T-helper 17 cell (primary cell): ENCODE results near the gene MACROD2. TPM values are rescaled to one million over a fixed set of nuclear protein-coding genes. Genes with fewer than 3 reads are reported as not detected.
"Not testable (repeated sequence)": the region's sequence is repeated elsewhere in the genome, so short reads cannot be mapped to it uniquely, and the experiment has no call there.

Experiments
- ATAC-seq: fragments of 150-1000 bp; cut with Tn5 transposase; 2 replicates; pipeline ENCODE4 v1.10.0; 2021; ENCODE audit warnings: mild to moderate bottlenecking, moderate library complexity
- DNase-seq, 3 donors: peaks; one replicate each; pipeline versions ENCODE4 v3.0.0 to v3.0.0-alpha.2; 2020 to 2021
- H3K9me3 ChIP-seq: one replicate; pipeline ENCODE4 v1.7.0; 2013; ENCODE audit warnings: low read length, mild to moderate bottlenecking; ENCODE audit not compliant: control insufficient read depth, poor library complexity, severe bottlenecking
- H3K27ac Mint-ChIP-seq: one replicate; pipeline ENCODE4 v1.8.0; 2022; ENCODE audit warnings: mild to moderate bottlenecking, moderate library complexity, mixed read lengths
- H3K27me3 Mint-ChIP-seq: one replicate; pipeline ENCODE4 v1.8.0; 2022; ENCODE audit warnings: mixed read lengths
- H3K36me3 Mint-ChIP-seq: one replicate; pipeline ENCODE4 v1.8.0; 2022; ENCODE audit warnings: low read depth, mixed read lengths
- H3K4me1 Mint-ChIP-seq: one replicate; pipeline ENCODE4 v1.8.0; 2022; ENCODE audit warnings: mild to moderate bottlenecking, mixed read lengths
- H3K4me3 Mint-ChIP-seq: one replicate; pipeline ENCODE4 v1.8.0; 2022; ENCODE audit warnings: mild to moderate bottlenecking, moderate library complexity, mixed read lengths
- total RNA-seq, 4 donors: library from RNA in 2 of 4; stranded (reverse) in 2 of 4; gene quantifications; one replicate each; pipeline ENCODE4 v1.2.3 and lab custom pipeline; 2022 to 2026

MACROD2 gene
- total RNA-seq, 2 donors from 2014 or later: 0.85 TPM; not detected in 1

DNA sequence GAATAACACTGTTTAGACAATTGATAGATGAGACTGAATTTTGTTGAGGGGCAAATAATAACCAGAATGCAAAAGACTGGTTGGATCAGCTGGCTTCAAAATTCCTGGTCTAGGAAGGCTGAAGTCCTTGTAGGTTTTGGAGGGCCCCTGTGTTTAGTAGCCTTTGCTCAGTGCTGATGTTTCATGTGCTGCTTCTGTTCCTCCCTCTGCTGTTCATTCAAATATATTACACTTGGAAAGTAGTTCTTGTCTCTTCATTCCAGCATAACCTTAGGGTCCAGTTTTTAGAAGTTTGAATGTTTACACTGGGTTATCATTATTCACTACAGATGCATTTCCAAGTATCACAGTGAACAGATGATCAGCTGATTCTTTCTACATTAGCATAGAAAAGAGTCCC is 269.6 kb downstream of the MACROD2 start:
- Mint-ChIP-seq H3K4me3 (no peak overlapping the region), H3K4me1 (no peaks in the 10 kb centered on the region), H3K27me3 (no peaks in the 10 kb centered on the region), H3K36me3 (no peaks in the 10 kb centered on the region), H3K27ac (no peak overlapping the region)
- no peak for ATAC-seq
- no peaks in the 10 kb centered on the region for H3K9me3 ChIP-seq
- no peak for DNase-seq

DNA sequence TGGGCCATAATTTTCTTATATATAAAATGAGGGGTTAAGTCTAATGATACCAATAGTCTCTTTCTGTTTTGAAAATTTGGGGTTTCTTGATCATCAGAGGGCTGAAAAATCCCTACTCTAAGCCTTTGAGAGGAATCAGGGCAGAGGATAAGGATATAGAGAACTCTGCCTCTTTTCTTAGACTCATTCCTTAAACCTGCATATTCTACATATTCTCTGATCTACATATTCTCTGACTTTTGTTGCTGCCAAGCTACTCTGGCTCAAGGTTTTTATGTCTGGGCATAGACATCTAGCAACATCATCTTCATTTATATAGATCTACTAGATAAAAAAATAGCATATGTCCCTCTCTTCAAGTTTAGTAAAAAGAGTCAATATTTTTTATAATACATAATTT is 270.9 kb downstream of the MACROD2 start:
- no peaks in the 10 kb centered on the region for H3K9me3 ChIP-seq
- no peaks in the 10 kb centered on the region for H3K27me3 Mint-ChIP-seq
- ATAC-seq (no peak), DNase-seq (no peak)
- no peaks in the 10 kb centered on the region for H3K4me1 Mint-ChIP-seq
- no peak overlapping the region for H3K27ac Mint-ChIP-seq
- H3K4me3 Mint-ChIP-seq: no peak overlapping the region
- no peaks in the 10 kb centered on the region for H3K36me3 Mint-ChIP-seq

DNA sequence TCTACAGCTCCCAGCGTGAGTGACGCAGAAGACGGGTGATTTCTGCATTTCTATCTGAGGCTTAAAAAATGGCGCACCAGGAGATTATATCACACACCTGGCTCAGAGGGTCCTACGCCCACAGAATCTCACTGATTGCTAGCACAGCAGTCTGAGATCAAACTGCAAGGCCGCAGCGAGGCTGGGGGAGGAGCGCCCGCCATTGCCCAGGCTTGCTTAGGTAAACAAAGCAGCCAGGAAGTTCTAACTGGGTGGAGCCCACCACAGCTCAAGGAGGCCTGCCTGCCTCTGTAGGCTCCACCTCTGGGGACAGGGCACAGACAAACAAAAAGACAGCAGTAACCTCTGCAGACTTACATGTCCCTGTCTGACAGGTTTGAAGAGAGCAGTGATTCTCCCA is 275.4 kb downstream of the MACROD2 start:
- not testable (repeated sequence) for H3K4me1 Mint-ChIP-seq, H3K27me3 Mint-ChIP-seq, DNase-seq, H3K36me3 Mint-ChIP-seq, H3K9me3 ChIP-seq, H3K4me3 Mint-ChIP-seq, ATAC-seq, H3K27ac Mint-ChIP-seq

DNA sequence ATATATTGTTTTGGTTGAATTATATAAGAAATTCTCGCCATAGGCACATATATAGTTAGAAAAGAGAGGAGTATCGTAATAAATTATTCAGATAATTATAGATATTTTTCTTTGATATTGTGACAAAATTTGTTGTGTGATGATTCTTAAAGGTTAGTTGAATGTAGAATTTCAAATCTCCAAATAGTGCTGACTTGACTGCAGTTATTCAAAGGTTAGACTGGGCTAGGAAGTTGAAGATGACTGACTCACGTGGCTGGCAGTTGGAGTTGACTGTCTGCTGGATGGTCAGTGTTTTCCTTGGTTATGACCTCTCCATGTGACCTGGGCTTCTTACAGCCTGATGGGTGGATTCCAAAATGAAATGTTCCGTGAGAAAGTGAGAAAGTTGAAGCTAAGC is 286.8 kb downstream of the MACROD2 start:
- DNase-seq: no peak
- no peaks in the 10 kb centered on the region for H3K9me3 ChIP-seq
- no peak for ATAC-seq
- H3K4me3 Mint-ChIP-seq: no peak overlapping the region
- no peaks in the 10 kb centered on the region for H3K4me1 Mint-ChIP-seq
- H3K27ac Mint-ChIP-seq: no peak overlapping the region
- H3K27me3 Mint-ChIP-seq: no peaks in the 10 kb centered on the region
- no peaks in the 10 kb centered on the region for H3K36me3 Mint-ChIP-seq

DNA sequence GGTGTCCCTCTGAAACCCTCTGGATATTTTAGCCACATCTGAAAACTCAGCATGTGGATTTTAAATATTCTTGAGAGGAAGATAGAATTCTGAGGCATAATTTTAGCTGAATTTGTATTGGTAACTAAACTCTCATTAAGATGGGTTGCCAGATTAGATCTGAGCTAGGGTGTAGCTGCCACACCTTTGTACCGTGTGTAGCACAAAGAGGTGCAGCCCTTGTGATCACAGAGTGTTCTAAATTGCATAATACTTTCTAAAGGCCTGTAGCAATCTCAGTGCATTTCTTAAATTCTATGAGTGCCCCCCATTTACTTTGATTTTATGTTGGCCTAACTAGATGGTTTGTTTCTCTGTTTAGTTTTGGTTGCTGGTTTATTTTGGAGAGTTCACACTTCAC is 289.1 kb downstream of the MACROD2 start:
- Mint-ChIP-seq H3K27me3 (no peaks in the 10 kb centered on the region), H3K4me1 (no peaks in the 10 kb centered on the region), H3K27ac (no peak overlapping the region), H3K4me3 (no peak overlapping the region), H3K36me3 (no peaks in the 10 kb centered on the region)
- no peak for DNase-seq
- peaks cover 4% of the 10 kb centered on the region for H3K9me3 ChIP-seq
- ATAC-seq: no peak

DNA sequence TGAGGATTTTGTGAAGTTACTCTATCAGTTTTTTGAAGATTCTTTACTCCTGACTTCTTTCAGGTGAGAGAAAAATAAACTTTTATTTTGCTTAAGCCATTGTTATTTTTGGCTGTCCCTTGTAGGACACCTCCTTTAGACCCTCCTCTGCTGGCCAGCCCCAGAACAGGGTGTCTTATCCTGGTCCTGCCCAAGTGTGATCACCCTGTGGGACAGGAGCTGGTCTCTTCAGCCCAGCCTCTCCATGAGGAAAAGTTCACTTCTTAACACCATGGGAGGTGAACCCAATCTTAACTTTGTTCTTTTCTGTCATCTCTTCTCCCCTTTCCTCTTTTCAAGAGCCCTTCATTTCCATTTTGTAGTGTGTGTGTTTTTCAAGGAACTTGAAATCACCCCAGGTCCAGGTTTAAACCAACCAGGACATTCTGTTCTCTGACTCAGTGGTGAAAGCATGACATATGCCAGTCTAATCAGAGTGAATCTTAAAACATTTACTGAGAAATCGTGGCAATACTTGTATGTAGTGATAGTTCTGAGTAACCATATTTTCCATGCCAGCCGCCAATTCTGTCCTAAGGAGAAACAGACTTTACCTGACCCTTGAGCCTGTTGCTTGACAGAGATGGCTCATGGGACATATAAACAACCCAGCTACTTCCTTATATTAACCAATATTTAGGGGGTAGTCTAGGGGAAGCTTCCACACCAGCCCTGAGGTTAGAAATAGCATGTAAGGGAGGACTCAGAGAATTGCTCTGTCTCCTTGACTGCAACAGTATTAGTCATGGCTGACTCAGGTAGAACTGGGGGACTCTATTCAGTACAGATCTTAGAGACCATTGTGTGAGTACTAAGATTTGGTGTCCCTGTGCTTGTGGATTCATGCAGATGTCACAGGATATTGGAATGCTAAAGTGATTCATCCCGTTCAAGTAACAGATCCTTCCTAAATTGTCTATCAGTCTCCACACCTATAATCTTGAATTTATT is 293.3 kb downstream of the MACROD2 start:
- no peak for DNase-seq
- no peak overlapping the region for H3K4me3 Mint-ChIP-seq
- no peaks in the 10 kb centered on the region for H3K36me3 Mint-ChIP-seq
- no peak overlapping the region for H3K27ac Mint-ChIP-seq
- ATAC-seq: no peak
- no peaks in the 10 kb centered on the region for H3K4me1 Mint-ChIP-seq
- H3K27me3 Mint-ChIP-seq: no peaks in the 10 kb centered on the region
- peaks cover 4% of the 10 kb centered on the region for H3K9me3 ChIP-seq

DNA sequence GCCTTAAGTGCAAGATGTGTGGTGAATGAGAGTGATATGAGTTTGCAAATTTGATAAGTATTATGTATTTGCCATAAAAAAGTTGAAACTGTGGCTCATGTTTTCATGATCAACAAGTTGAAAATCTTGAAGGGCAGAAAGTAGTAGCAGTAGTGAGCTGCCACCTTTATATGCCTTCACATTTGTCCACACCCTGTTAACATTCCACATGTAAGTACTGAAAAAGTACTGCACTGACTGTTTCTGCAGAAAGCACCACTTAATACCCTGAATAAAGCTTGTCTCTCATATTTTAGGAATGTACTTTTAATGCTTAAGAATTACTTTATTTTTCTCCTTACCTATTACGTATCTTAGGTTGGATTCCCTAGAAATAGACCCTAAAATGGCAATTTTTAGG is 296.2 kb downstream of the MACROD2 start:
- H3K27me3 Mint-ChIP-seq: no peaks in the 10 kb centered on the region
- no peak overlapping the region for H3K27ac Mint-ChIP-seq

DNA sequence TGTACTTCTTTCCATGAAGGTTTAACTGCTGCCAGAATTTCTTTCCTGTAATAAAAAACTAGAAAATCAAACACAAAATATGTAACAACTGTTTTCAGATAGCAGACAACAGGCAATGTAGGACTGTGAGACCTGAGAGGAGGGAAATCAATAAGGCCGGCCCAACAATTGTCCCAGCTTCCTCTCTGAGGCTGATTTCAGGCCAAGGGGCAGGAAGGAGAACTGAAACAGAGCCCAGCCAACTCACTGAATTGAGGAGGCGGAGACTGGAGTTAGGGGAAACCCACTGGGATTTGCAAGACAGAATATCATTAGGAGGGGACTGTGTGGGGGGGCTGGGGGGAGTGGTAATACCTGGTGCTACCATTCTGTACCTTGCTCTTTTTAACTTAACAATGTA is 299.9 kb downstream of the MACROD2 start:
- no peaks in the 10 kb centered on the region for H3K27me3 Mint-ChIP-seq

More for the DNA sequence above, 296.2 kb downstream of the MACROD2 start:
- H3K36me3 Mint-ChIP-seq: no peaks in the 10 kb centered on the region
- no peaks in the 10 kb centered on the region for H3K4me1 Mint-ChIP-seq
- ATAC-seq: no peak
- no peak for DNase-seq
- H3K9me3 ChIP-seq: peaks cover 4% of the 10 kb centered on the region
- no peak overlapping the region for H3K4me3 Mint-ChIP-seq

DNA sequence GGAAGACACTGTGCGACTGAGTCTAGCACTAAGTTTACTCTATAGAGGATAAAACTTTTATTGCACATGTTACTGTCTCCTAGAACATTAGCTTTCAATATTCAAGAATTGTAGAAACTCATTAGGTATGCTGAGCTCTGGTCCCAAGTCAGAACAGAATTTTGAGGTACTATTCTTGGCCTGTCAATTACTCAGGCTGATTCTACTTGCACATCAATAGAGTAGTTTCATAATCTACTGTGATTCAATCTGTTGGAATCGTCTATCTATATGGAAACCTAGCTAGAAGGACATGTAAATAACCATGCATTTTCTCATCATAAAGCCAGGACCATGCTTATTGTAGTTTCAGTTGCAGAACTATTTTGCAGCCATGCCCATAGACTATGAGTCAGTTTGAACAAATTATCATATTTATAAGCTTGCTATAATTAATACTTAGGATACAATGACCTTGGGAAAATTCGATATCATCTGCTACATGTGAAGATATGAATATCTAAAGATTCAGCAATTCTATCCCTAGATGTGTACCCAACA is 300.5 kb downstream of the MACROD2 start:
- Mint-ChIP-seq H3K27ac (no peak overlapping the region), H3K27me3 (no peaks in the 10 kb centered on the region), H3K4me3 (no peak overlapping the region), H3K4me1 (no peaks in the 10 kb centered on the region), H3K36me3 (no peaks in the 10 kb centered on the region)
- H3K9me3 ChIP-seq: no peaks in the 10 kb centered on the region
- DNase-seq (no peak), ATAC-seq (no peak)

More for the DNA sequence above, 299.9 kb downstream of the MACROD2 start:
- no peaks in the 10 kb centered on the region for H3K9me3 ChIP-seq
- no peaks in the 10 kb centered on the region for H3K4me1 Mint-ChIP-seq
- ATAC-seq (no peak), DNase-seq (no peak)
- H3K4me3 Mint-ChIP-seq: no peak overlapping the region
- no peaks in the 10 kb centered on the region for H3K36me3 Mint-ChIP-seq
- no peak overlapping the region for H3K27ac Mint-ChIP-seq

DNA sequence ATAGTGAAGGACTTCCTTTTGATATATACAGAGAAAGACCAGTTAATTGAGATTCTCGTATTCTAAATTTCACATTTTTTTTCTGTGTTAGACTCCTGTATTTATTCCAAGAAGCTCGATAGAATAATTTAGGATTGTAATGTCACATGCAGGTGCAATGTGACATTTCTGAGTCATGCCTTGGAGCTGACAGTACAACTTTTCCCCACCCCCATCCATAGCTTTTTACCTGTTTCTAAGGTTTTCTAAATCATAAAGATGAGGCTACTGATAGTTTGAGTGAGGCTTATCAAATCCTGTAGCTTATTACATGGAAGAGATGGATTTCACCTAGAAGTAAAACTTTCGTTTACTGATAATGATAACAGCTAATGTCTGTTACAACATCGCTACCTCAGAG is 304.5 kb downstream of the MACROD2 start:
- H3K36me3 Mint-ChIP-seq: no peaks in the 10 kb centered on the region
- no peaks in the 10 kb centered on the region for H3K4me1 Mint-ChIP-seq
- DNase-seq (no peak), ATAC-seq (no peak)
- H3K4me3 Mint-ChIP-seq: no peak overlapping the region
- no peaks in the 10 kb centered on the region for H3K9me3 ChIP-seq
- H3K27ac Mint-ChIP-seq: no peak overlapping the region
- no peaks in the 10 kb centered on the region for H3K27me3 Mint-ChIP-seq

DNA sequence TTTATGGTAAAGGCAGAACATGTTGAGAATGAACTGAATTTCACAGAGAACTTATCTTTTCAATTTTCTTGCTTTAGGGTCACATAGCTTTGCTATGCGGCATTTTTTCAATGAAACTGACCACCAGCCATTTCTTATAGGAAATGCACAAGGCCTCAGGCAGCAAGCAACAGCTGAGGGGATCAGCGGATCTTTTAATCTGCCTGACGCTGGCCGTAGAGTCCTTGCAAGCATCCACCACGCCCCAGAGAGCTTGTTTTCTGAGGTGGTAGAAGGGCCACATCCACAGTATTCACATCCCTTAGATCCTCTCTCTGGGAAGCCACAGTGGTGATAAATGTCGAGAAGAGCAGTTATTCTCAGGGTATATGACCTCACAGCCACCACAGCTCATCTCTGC is 307.8 kb downstream of the MACROD2 start:
- H3K27ac Mint-ChIP-seq: no peak overlapping the region
- no peaks in the 10 kb centered on the region for H3K9me3 ChIP-seq
- no peaks in the 10 kb centered on the region for H3K36me3 Mint-ChIP-seq
- no peak overlapping the region for H3K4me3 Mint-ChIP-seq
- DNase-seq (no peak), ATAC-seq (no peak)
- H3K4me1 Mint-ChIP-seq: no peaks in the 10 kb centered on the region
- H3K27me3 Mint-ChIP-seq: no peaks in the 10 kb centered on the region

DNA sequence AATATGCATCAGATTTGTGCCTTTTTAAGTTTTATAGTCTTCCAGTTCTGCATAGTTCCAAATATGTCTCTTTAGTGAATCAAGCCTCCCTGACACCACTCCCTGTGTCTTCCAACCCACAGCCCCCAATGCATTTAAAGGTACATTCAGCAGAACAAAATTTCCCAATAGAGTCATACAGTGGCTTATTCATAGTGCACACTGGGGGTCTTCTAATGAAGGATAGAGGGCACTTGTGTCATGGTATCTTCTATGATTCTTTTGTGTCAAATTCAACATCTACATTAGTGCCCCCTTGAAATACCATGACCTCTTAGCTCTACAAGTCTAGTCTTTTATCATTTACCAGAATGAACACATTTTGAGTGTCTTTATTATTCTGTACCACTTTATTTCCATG is 308.3 kb downstream of the MACROD2 start:
- H3K9me3 ChIP-seq: no peaks in the 10 kb centered on the region
- Mint-ChIP-seq H3K4me1 (no peaks in the 10 kb centered on the region), H3K27ac (no peak overlapping the region), H3K36me3 (no peaks in the 10 kb centered on the region), H3K4me3 (no peak overlapping the region), H3K27me3 (no peaks in the 10 kb centered on the region)
- no peak for DNase-seq
- ATAC-seq: no peak

DNA sequence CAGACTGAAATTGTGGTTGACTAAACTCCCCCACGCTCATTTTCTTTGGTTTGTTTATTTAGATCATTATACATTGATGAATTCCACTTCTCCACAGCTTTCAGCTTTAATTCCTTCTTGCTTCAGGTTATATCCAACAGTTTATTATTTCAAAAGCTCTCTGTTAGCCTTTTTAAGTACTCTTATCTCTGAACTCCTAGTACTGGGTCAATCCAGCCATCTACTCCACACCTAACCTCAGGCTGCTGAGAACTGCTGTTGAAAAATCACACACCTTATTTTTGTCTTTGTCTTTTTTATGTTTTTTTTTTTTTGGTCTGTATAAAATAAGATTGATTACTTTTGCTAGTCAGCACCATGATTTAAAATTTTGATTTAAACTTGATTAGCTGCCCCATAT is 309.2 kb downstream of the MACROD2 start:
- H3K4me3 Mint-ChIP-seq: no peak overlapping the region
- no peaks in the 10 kb centered on the region for H3K9me3 ChIP-seq
- no peaks in the 10 kb centered on the region for H3K27me3 Mint-ChIP-seq
- no peaks in the 10 kb centered on the region for H3K36me3 Mint-ChIP-seq
- DNase-seq (no peak), ATAC-seq (no peak)
- H3K4me1 Mint-ChIP-seq: no peaks in the 10 kb centered on the region
- no peak overlapping the region for H3K27ac Mint-ChIP-seq

DNA sequence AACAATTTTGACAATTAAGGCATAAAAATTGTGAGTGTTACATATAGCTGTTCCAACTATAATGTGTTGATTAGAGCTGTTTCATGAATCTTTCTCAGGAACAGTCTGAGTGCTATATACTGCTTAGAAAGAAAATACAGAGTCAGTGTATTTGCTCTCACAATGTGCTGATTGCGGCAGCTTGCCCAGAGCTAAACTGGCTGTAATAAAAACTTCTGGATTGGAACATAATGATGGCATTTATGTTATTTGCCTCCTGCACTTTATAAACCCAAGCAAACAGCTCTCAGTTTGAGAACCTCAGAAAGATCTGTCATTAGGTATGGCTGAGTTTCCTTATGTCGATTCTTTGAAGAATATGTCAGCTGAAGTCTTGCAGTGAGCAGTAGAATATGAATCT is 312.6 kb downstream of the MACROD2 start:
- DNase-seq (no peak), ATAC-seq (no peak)
- no peaks in the 10 kb centered on the region for H3K9me3 ChIP-seq
- Mint-ChIP-seq H3K36me3 (no peaks in the 10 kb centered on the region), H3K27ac (no peak overlapping the region), H3K4me3 (no peak overlapping the region), H3K4me1 (no peaks in the 10 kb centered on the region), H3K27me3 (no peaks in the 10 kb centered on the region)
